SK-N-SH (cell line): ENCODE data around the gene PTCH2. TPM values are rescaled to one million over a fixed set of nuclear protein-coding genes. Genes with fewer than 3 reads are reported as not detected.

Source experiments
- CTCF ChIA-PET: fragments of 300-600, 350-600 bp; formaldehyde crosslinking; extraction: SDS; loops from one replicate; lab custom pipeline; 2021; lab: Yijun Ruan, JAX
- POLR2A ChIA-PET: fragments of 350-600 bp; sonication (Branson Sonifier 250); formaldehyde crosslinking; extraction: SDS; loops from one replicate; lab custom pipeline; 2020; ENCODE audit warnings: antibody characterized with exemption, inconsistent platforms; lab: Yijun Ruan, JAX
- DNase-seq: peaks from one replicate; pipeline ENCODE4 v3.0.0; 2012
- H2AFZ ChIP-seq: fragments of 200-600 bp; sonication (generic); 2 replicates; pipeline ENCODE4 v1.8.1; 2016; ENCODE audit warnings: antibody characterized with exemption, mild to moderate bottlenecking, low read depth
- H3F3A ChIP-seq: fragments of 200-600 bp; sonication (generic); replicated peaks from 2 replicates; pipeline ENCODE3; 2016; ENCODE audit warnings: antibody characterized with exemption, mild to moderate bottlenecking; ENCODE audit not compliant: insufficient read depth
- H3K27ac ChIP-seq, 2 experiments: fragments of 200-500 bp in 1 of 2; fragments of 200-600 bp in 1 of 2; sonication (Bioruptor generic) in 1 of 2; sonication (generic), shearing (Covaris generic) in 1 of 2; 2 replicates each; pipeline versions ENCODE4 v1.5.1 to v1.6.1; 2014 to 2016; ENCODE audit warnings: low read depth in 2 of 2, inconsistent platforms in 1 of 2, low read length in 1 of 2, mild to moderate bottlenecking in 1 of 2, mixed read lengths in 1 of 2
- H3K27me3 ChIP-seq: fragments of 200-600 bp; sonication (generic), shearing (Covaris generic); 2 replicates; pipeline ENCODE4 v1.6.1; 2016; ENCODE audit warnings: mixed run types; ENCODE audit not compliant: insufficient read depth
- H3K36me3 ChIP-seq, 2 experiments: fragments of 200-500 bp in 1 of 2; fragments of 200-600 bp in 1 of 2; sonication (Bioruptor generic) in 1 of 2; sonication (generic) in 1 of 2; replicated peaks in 1 of 2; 2 replicates each; pipeline versions ENCODE3 to v1.5.1; 2014 to 2016; ENCODE audit warnings: low read length in 1 of 2, mild to moderate bottlenecking in 1 of 2; ENCODE audit not compliant: insufficient read depth in 2 of 2, control insufficient read depth in 1 of 2
- H3K4me1 ChIP-seq, 2 experiments: fragments of 200-500 bp in 1 of 2; fragments of 200-600 bp in 1 of 2; sonication (Bioruptor generic) in 1 of 2; sonication (generic), shearing (Covaris generic) in 1 of 2; 2 replicates each; pipeline versions ENCODE4 v1.5.1 to v1.6.1; 2014 to 2016; ENCODE audit warnings: low read depth in 1 of 2, low read length in 1 of 2, mixed run types in 1 of 2; ENCODE audit not compliant: insufficient read depth in 2 of 2, control insufficient read depth in 1 of 2
- H3K4me2 ChIP-seq: fragments of 200-600 bp; sonication (generic), shearing (Covaris generic); 2 replicates; pipeline ENCODE4 v1.6.1; 2017; ENCODE audit warnings: mixed run types
- H3K4me3 ChIP-seq, 2 experiments: fragments of 200-500 bp in 1 of 2; fragments of 200-600 bp in 1 of 2; sonication (Bioruptor generic) in 1 of 2; sonication (generic), shearing (Covaris generic) in 1 of 2; 2 replicates each; pipeline versions ENCODE4 v1.5.1 to v1.8.1; 2014 to 2016; ENCODE audit warnings: low read depth in 2 of 2, inconsistent platforms in 1 of 2, low read length in 1 of 2, mild to moderate bottlenecking in 1 of 2, mixed read lengths in 1 of 2, moderate library complexity in 1 of 2
- H3K79me2 ChIP-seq: fragments of 200-600 bp; sonication (generic); 2 replicates; pipeline ENCODE4 v1.8.1; 2017; ENCODE audit warnings: mild to moderate bottlenecking; ENCODE audit not compliant: insufficient read depth
- H3K9ac ChIP-seq: fragments of 200-600 bp; sonication (generic); 2 replicates; pipeline ENCODE4 v1.6.1; 2017; ENCODE audit warnings: mixed run types
- H3K9me2 ChIP-seq: fragments of 200-600 bp; sonication (generic); 2 replicates; pipeline ENCODE4 v1.6.1; 2017; ENCODE audit warnings: mixed run types
- H3K9me3 ChIP-seq: fragments of 200-600 bp; sonication (generic); 2 replicates; pipeline ENCODE4 v1.6.1; 2017; ENCODE audit warnings: mixed run types, mild to moderate bottlenecking, moderate library complexity
- H4K20me1 ChIP-seq: fragments of 200-600 bp; sonication (generic); 2 replicates; pipeline ENCODE4 v1.6.1; 2017; ENCODE audit warnings: mild to moderate bottlenecking, mixed run types; ENCODE audit not compliant: insufficient read depth
- CHD2 ChIP-seq: fragments of 150-350 bp; IDR thresholded peaks from 2 replicates; pipeline ENCODE4 v1.6.1; 2018; ENCODE audit warnings: low read length; ENCODE audit not compliant: partially characterized antibody
- ELF1 ChIP-seq: IDR thresholded peaks from 2 replicates; pipeline ENCODE4 v1.4.0; 2012
- EP300 ChIP-seq, 2 experiments: IDR thresholded peaks; 2 replicates each; pipeline versions ENCODE4 v1.4.0 to v1.6.1; 2012; ENCODE audit warnings: borderline replicate concordance in 1 of 2, low read depth in 1 of 2, low read length in 1 of 2
- GABPA ChIP-seq: IDR thresholded peaks from 2 replicates; pipeline ENCODE4 v1.4.0; 2012; ENCODE audit warnings: low read depth, mild to moderate bottlenecking
- MEF2A ChIP-seq: IDR thresholded peaks from 2 replicates; pipeline ENCODE4 v1.4.0; 2012; ENCODE audit warnings: low read depth, borderline replicate concordance
- MXI1 ChIP-seq: IDR thresholded peaks from 2 replicates; pipeline ENCODE4 v1.6.1; 2012; ENCODE audit warnings: mild to moderate bottlenecking, low read depth, low read length, improper control_type of control experiment
- NFIC ChIP-seq: IDR thresholded peaks from 2 replicates; pipeline ENCODE4 v1.4.0; 2012; ENCODE audit warnings: borderline replicate concordance
- NRF1 ChIP-seq: IDR thresholded peaks from 2 replicates; pipeline ENCODE4 v1.6.1; 2012; ENCODE audit warnings: low read depth, mild to moderate bottlenecking, low read length
- PBX3 ChIP-seq: IDR thresholded peaks from 2 replicates; pipeline ENCODE4; 2012
- POLR2AphosphoS5 ChIP-seq: IDR thresholded peaks from 2 replicates; pipeline ENCODE4 v1.6.1; 2012; ENCODE audit warnings: low read depth, low read length
- RXRA ChIP-seq: IDR thresholded peaks from 2 replicates; pipeline ENCODE4 v1.4.0; 2012; ENCODE audit warnings: low read depth, mild to moderate bottlenecking, borderline replicate concordance
- SIN3A ChIP-seq: IDR thresholded peaks from 2 replicates; pipeline ENCODE4 v1.6.1; 2012; ENCODE audit warnings: low read depth, mild to moderate bottlenecking, low read length, moderate library complexity, borderline replicate concordance
- SMC3 ChIP-seq: IDR thresholded peaks from 2 replicates; pipeline ENCODE4 v1.6.1; 2012; ENCODE audit warnings: low read depth, low read length, improper control_type of control experiment
- TAF1 ChIP-seq: IDR thresholded peaks from 2 replicates; pipeline ENCODE4 v1.6.1; 2012; ENCODE audit warnings: low read depth, mild to moderate bottlenecking, low read length, moderate library complexity, borderline replicate concordance
- YY1 ChIP-seq: IDR thresholded peaks from 2 replicates; pipeline ENCODE4 v1.4.0; 2012; ENCODE audit warnings: low read depth, mild to moderate bottlenecking
- WGBS: methylation state at CpG from one replicate; pipeline ENCODE4 v1.1.6; 2017; ENCODE audit warnings: low lambda C conversion rate; 5-methylcytosine and 5-hydroxymethylcytosine counted together
- polyA plus RNA-seq, 3 experiments: library from polyadenylated mRNA; depleted of rRNA; stranded (reverse); fragments of >200 nt; gene quantifications; 2 replicates each; pipeline ENCODE4 v1.2.3, GENCODE V29; 2012
- TF ChIP-seq, protein P1 (sequence below): IDR thresholded peaks from 2 replicates; pipeline ENCODE4 v1.6.1; 2012; ENCODE audit warnings: mild to moderate bottlenecking, low read depth, low read length, moderate library complexity
- TF ChIP-seq, protein P2 (sequence below): fragments of 150-350 bp; IDR thresholded peaks from 2 replicates; pipeline ENCODE4 v1.6.1; 2016; ENCODE audit warnings: mild to moderate bottlenecking, low read depth, low read length
- TF ChIP-seq, protein P3 (sequence below): IDR thresholded peaks from 2 replicates; pipeline ENCODE4 v1.4.0; 2012; ENCODE audit warnings: low read depth, borderline replicate concordance

PTCH2 gene
- polyA plus RNA-seq, 1 of the 3 experiments (the other 2 are of a cell fraction), result 1.2 TPM

DNA sequence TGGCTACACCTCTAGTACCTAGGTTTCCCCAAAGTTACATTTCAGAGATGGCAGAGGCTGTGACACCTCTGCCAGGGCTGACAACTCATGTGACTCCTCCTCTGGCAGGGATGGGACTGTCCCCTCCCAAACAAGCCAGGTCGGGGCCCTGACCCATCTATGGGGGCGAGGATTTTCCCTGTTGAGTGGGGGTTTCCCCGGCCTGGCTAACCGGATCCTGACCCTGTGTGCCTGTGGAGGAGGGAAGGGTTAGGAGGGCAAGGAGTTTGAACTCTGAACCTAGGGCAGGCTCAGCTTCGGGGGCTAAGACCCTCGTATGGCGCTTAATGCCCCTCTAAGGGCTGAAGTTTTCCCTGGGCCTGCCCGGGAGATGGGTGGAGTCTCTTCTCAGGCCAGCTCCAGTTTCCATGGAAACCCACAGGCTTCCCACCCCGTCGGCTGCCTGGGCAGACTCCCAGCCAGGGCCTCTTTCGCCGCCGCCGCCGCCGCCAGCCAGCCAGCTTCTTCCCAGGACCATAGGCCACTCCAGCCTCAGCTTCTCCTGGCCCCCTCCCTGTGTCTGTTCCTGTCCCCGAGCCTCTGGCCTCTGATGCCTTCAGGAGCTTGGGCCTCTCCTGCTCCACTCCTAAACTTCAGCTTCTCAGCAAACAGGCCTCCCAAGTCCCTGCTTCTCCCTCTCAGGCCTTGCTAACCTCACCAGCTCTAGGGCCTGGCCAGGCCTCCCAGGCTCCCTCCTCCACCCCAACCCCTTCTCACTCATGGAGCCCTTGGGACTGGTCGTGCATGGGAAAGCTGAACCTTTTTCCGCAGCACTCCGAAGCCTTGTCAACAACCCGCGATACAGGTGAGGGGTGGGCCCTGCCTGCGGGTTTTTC, 34.8 kb downstream of the PTCH2 start, which contains the start of gene BTBD19:
TSS of gene BTBD19 (plus strand) at position 461 of the 875 bp plus-strand sequence. CDS start at position 759, 298 bp downstream.
- H2AFZ ChIP-seq, result no peak within 1 kb of the TSS
- 25% methylated on average over 19 of the region's 23 CpGs for WGBS
- no peaks in the 10 kb centered on the region for H3K27me3 ChIP-seq
- POLR2A ChIA-PET, result interaction anchor here (0.9 to 3.2 kb wide), 6 partner anchors 9 to 178 kb away, joined by 3 to 29 read pairs (median 11); partner anchors contain the start of genes EIF2B3, PLK3 and RPS8
- DNase-seq, result peak; percentile 93
- peaks cover 30 to 40% of the 10 kb centered on the region in 2 experiments for H3K36me3 ChIP-seq
- peak within 1 kb of the TSS; percentile 76 for H3K4me2 ChIP-seq
- TF ChIP-seq MXI1 (0 out of 2 replicates have a peak, but pooled peaks have one; percentile 38), GABPA (no peak), SMC3 (0 out of 2 replicates have a peak, but pooled peaks have one; percentile 8), SIN3A (no peak), EP300 (IDR thresholded peaks at IDR 0.05; ENCODE audit: borderline replicate concordance in 1 of 2, low read depth in 1 of 2, low read length in 1 of 2) (no peak; a peak in 1 of 4 replicates), YY1 (no peak), RXRA (no peak), TAF1 (no peak), POLR2AphosphoS5 (no peak), MEF2A (no peak), NFIC (no peak), PBX3 (no peak), NRF1 (no peak), CHD2 (no peak), ELF1 (no peak)
- TF ChIP-seq, protein P1, sequence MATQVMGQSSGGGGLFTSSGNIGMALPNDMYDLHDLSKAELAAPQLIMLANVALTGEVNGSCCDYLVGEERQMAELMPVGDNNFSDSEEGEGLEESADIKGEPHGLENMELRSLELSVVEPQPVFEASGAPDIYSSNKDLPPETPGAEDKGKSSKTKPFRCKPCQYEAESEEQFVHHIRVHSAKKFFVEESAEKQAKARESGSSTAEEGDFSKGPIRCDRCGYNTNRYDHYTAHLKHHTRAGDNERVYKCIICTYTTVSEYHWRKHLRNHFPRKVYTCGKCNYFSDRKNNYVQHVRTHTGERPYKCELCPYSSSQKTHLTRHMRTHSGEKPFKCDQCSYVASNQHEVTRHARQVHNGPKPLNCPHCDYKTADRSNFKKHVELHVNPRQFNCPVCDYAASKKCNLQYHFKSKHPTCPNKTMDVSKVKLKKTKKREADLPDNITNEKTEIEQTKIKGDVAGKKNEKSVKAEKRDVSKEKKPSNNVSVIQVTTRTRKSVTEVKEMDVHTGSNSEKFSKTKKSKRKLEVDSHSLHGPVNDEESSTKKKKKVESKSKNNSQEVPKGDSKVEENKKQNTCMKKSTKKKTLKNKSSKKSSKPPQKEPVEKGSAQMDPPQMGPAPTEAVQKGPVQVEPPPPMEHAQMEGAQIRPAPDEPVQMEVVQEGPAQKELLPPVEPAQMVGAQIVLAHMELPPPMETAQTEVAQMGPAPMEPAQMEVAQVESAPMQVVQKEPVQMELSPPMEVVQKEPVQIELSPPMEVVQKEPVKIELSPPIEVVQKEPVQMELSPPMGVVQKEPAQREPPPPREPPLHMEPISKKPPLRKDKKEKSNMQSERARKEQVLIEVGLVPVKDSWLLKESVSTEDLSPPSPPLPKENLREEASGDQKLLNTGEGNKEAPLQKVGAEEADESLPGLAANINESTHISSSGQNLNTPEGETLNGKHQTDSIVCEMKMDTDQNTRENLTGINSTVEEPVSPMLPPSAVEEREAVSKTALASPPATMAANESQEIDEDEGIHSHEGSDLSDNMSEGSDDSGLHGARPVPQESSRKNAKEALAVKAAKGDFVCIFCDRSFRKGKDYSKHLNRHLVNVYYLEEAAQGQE, result no peak
- TF ChIP-seq, protein P2, sequence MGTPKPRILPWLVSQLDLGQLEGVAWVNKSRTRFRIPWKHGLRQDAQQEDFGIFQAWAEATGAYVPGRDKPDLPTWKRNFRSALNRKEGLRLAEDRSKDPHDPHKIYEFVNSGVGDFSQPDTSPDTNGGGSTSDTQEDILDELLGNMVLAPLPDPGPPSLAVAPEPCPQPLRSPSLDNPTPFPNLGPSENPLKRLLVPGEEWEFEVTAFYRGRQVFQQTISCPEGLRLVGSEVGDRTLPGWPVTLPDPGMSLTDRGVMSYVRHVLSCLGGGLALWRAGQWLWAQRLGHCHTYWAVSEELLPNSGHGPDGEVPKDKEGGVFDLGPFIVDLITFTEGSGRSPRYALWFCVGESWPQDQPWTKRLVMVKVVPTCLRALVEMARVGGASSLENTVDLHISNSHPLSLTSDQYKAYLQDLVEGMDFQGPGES, result no peak
- TF ChIP-seq, protein P3, sequence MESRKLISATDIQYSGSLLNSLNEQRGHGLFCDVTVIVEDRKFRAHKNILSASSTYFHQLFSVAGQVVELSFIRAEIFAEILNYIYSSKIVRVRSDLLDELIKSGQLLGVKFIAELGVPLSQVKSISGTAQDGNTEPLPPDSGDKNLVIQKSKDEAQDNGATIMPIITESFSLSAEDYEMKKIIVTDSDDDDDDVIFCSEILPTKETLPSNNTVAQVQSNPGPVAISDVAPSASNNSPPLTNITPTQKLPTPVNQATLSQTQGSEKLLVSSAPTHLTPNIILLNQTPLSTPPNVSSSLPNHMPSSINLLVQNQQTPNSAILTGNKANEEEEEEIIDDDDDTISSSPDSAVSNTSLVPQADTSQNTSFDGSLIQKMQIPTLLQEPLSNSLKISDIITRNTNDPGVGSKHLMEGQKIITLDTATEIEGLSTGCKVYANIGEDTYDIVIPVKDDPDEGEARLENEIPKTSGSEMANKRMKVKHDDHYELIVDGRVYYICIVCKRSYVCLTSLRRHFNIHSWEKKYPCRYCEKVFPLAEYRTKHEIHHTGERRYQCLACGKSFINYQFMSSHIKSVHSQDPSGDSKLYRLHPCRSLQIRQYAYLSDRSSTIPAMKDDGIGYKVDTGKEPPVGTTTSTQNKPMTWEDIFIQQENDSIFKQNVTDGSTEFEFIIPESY, result no peak
- no peaks in the 10 kb centered on the region for H3K9me2 ChIP-seq
- H3K27ac ChIP-seq, result peak within 1 kb of the TSS; percentile 94 to 100
- H3F3A ChIP-seq, result peaks cover 68% of the 10 kb centered on the region
- CTCF ChIA-PET, result interaction anchor here (0.6 to 2.4 kb wide), 8 partner anchors 8 to 202 kb away, joined by 3 to 11 read pairs (median 4); partner anchors contain the start of genes HECTD3, PLK3 and RPS8
- peak within 1 kb of the TSS; percentile 94 for H3K9ac ChIP-seq
- H3K9me3 ChIP-seq, result no peaks in the 10 kb centered on the region
- H3K4me3 ChIP-seq, result peak within 1 kb of the TSS; percentile 43 to 54
- peaks cover 54 to 82% of the 10 kb centered on the region in 2 experiments; a peak in 3 of 4 replicates for H3K4me1 ChIP-seq
- H4K20me1 ChIP-seq, result peaks cover 3% of the 10 kb centered on the region; the same call in 1 of the 2 replicates
- H3K79me2 ChIP-seq, result peaks cover 67% of the 10 kb centered on the region
